EH (cell line): ENCODE results near the gene CHRM5.

Experiments used
- DNase-seq: peaks from one replicate; pipeline ENCODE4 v3.0.0-alpha.2; 2015; ENCODE audit warnings: low read depth

Gene CHRM5, protein sequence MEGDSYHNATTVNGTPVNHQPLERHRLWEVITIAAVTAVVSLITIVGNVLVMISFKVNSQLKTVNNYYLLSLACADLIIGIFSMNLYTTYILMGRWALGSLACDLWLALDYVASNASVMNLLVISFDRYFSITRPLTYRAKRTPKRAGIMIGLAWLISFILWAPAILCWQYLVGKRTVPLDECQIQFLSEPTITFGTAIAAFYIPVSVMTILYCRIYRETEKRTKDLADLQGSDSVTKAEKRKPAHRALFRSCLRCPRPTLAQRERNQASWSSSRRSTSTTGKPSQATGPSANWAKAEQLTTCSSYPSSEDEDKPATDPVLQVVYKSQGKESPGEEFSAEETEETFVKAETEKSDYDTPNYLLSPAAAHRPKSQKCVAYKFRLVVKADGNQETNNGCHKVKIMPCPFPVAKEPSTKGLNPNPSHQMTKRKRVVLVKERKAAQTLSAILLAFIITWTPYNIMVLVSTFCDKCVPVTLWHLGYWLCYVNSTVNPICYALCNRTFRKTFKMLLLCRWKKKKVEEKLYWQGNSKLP

GRCh38 chr15:33968224-33968623 is at the start of gene CHRM5:
CHRM5 (plus strand) TSS chr15:33968497; CDS start chr15:34062718, 94,221 bp downstream.
- no peak for DNase-seq

- no peak for DNase-seq
Measured at GRCh38 chr15:33923446-33923845, 44.9 kb upstream of the CHRM5 start.

GRCh38 chr15:33926260-33926659 is 42.0 kb upstream of the CHRM5 start:
- DNase-seq, result no peak

GRCh38 chr15:33932734-33933133 is 35.6 kb upstream of the CHRM5 start:
- no peak for DNase-seq

GRCh38 chr15:33934396-33934795 is 33.9 kb upstream of the CHRM5 start:
- peak; percentile 2 for DNase-seq

- peak; percentile 53 for DNase-seq
Measured at GRCh38 chr15:33934921-33935320, 33.4 kb upstream of the CHRM5 start.

GRCh38 chr15:33941279-33942063 is 26.8 kb upstream of the CHRM5 start:
- no peak for DNase-seq

- no peak for DNase-seq
Measured at GRCh38 chr15:33946152-33946551, 22.1 kb upstream of the CHRM5 start.

- no peak for DNase-seq
Measured at GRCh38 chr15:33955945-33956344, 12.4 kb upstream of the CHRM5 start.

DNA sequence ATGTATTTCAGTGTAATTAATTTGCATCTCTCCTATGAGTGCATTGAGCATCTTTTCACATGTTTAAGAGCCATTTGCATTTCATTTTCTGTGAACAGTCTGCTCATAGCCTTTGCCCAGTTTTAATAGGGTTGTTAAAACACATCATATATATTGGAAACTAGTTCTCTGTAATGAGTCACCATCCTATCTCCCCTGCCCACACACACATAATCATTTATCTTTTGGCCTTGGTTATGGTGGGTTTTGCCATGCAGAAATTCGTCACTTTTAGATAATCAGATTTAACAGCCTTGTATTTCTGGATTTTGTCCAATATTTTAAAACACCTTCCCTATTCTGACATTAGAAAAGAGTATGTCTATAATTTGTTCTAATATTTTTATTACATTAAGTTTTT is 11.9 kb upstream of the CHRM5 start:
- no peak for DNase-seq

DNA sequence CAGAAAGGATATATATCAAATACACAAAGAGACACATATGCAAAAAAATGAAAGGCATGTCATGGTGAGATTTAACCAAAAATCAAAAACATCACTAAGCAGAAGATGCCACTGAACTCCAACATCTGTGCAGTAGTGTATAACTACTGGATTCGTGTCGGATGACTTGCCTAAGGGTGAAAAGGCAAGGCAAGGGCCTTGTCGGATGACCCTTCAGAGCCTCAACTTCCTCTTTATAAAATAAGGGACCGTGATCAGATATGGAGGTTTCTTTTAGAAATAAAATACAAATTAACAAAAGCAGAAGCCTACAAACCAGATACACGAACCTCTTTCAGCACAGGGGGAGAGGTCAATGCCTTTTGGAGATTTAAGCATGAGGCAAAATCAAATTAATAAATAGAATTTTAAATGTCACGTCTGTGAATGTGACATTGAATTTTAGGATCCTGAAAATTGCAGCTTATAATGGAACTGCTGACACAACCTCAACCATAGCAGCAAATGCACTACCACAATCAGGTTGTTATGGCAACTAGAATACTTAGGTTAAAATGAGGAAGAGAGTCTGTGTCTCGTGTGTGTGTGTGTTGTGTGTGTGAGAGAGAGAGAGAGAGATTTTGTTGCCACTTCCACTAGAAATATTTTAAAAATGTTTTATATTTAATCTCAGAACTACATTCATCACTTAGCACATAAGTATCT is 8.3 kb upstream of the CHRM5 start:
- no peak for DNase-seq

- no peak for DNase-seq
Measured at GRCh38 chr15:33960549-33960935, 7.8 kb upstream of the CHRM5 start.

DNA sequence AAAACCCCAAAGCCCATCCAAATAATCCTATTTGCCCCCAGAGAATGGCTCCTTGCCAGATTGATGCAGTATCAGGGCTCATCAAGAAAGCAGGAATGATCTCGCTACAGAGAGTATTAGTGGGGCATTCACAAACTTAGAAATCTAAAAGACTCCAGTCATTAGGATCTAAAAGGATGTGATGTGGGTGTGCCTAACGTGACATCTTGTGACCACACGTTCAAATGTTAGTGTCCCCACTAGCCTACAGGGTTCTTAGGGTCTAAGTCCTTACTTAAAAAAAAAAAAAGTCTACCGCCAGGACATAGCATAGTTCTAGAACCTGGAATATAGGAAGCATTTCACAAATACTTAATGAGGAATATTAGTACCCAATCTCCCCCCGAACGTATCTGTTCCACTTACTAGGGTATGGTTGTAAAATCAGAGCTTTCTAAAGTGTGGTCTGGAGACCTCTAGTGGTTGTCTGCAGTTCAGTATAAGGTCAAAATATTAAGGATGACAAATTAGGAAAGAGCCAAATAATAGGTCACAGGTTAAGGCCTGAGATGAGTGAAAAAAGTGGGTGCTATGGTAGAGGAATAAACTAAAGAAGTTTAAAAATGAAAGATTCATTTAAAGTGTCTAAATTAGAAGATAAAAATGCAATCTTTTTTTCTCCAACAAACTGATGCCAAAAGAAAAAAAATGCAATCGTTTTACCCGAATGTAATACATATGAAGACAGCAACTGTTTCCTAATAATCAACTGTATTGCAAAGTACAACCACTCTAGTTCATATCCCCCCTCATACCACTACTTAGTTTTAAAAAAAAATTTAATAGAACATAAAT is 4.2 kb upstream of the CHRM5 start:
- peak; percentile 54 for DNase-seq

GRCh38 chr15:33964665-33965040 is 3.6 kb upstream of the CHRM5 start:
- peak; percentile 71 for DNase-seq

DNA sequence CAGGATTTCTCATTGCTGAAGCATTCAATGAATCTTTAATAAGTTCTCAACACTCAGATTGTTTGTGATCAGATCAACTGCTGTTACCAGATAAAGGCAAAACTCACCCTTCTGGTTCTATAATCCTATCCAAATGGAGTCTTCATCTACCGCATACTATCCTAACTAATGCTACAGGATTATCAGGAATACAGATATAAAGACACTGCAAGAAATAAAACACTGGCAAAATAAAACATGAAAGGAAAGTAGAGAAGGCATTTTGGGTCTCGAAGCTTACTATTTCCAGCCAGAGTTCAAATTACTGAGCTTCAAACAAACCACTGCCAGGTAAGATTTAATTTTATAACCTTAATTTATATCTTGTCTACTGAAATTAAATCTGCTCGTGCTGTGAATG is 524 bp downstream of the CHRM5 start:
- no peak for DNase-seq

GRCh38 chr15:33971811-33972210 is 3.5 kb downstream of the CHRM5 start:
- no peak for DNase-seq

- no peak for DNase-seq
Measured at GRCh38 chr15:33975022-33975565, 6.8 kb downstream of the CHRM5 start.

DNA sequence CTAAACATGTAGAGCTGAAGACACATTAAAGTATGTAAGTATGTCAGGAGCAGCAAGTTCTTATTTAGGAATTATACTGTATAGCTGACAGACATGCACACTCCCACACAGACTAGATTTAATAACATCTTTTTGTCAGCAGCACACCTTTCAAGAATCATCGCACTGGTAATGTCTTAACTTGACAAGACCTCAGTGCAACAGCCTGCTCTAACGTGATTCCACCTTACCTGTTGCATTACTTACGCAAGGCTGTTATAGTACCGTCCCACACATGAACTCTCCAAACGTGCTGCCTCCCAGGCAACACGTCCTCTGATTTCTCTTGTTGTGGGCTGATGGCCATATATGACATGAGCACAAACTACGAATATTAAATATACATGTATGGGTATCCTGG is 11.9 kb downstream of the CHRM5 start:
- no peak for DNase-seq

GRCh38 chr15:33982516-33982915 is 14.2 kb downstream of the CHRM5 start:
- no peak for DNase-seq

- DNase-seq, result peak; percentile 91
Measured at GRCh38 chr15:33985287-33985686, 17.0 kb downstream of the CHRM5 start.

GRCh38 chr15:33985751-33986150 is 17.5 kb downstream of the CHRM5 start:
- no peak for DNase-seq
